Panc1 (cell line): ENCODE measurements around the gene PTGDR2. TPM values are rescaled to one million over a fixed set of nuclear protein-coding genes. Genes with fewer than 3 reads are reported as not detected.

ENCODE experiments used
- ATAC-seq: fragments of 200-7000 bp; cut with Tn5 transposase; 2 replicates; pipeline ENCODE4 v1.9.1; 2020; ENCODE audit warnings: mild to moderate bottlenecking, moderate library complexity
- BruUV-seq: library from RNA; stranded (reverse); fragments of 400-500 nt; replicated peaks from 2 replicates; lab custom pipeline; 2021; lab: Mats Ljungman, UMichigan
- CTCF ChIA-PET: fragments of 300-600 bp; sonication (Branson Sonifier 250); formaldehyde crosslinking; loops from one replicate; lab custom pipeline; 2022; ENCODE audit warnings: antibody characterized with exemption; lab: Charles Lee
- POLR2A ChIA-PET: fragments of 300-600 bp; sonication (Branson Sonifier 250); formaldehyde crosslinking; loops from one replicate; lab custom pipeline; 2022; ENCODE audit warnings: antibody characterized with exemption; lab: Charles Lee
- DNase-seq: peaks from one replicate; pipeline ENCODE4 v3.0.0-alpha.2; 2010; ENCODE audit warnings: low read depth, low spot score
- H3K27ac ChIP-seq: 2 replicates; pipeline ENCODE4 v1.5.1; 2011; ENCODE audit warnings: mild to moderate bottlenecking, low read length, inconsistent platforms
- H3K27me3 ChIP-seq: fragments of 200-500 bp; sonication (Bioruptor generic); 2 replicates; pipeline ENCODE4 v1.6.0; 2014; ENCODE audit warnings: low read length, inconsistent platforms; ENCODE audit not compliant: control insufficient read depth, insufficient read depth
- H3K36me3 ChIP-seq: fragments of 200-500 bp; sonication (Bioruptor generic); 2 replicates; pipeline ENCODE4 v1.5.1; 2014; ENCODE audit warnings: inconsistent platforms, mild to moderate bottlenecking, low read length, moderate library complexity; ENCODE audit not compliant: control insufficient read depth, insufficient read depth
- H3K4me1 ChIP-seq: 2 replicates; pipeline ENCODE4 v1.5.1; 2011; ENCODE audit warnings: inconsistent platforms, mild to moderate bottlenecking, low read length, moderate library complexity; ENCODE audit not compliant: control insufficient read depth, insufficient read depth
- H3K4me3 ChIP-seq, 2 experiments: 2 replicates each; pipeline ENCODE4 v1.5.1; 2011 to 2012; ENCODE audit warnings: low read depth in 2 of 2, low read length in 2 of 2, mild to moderate bottlenecking in 2 of 2, inconsistent platforms in 1 of 2, moderate library complexity in 1 of 2
- H3K9me3 ChIP-seq: fragments of 200-500 bp; sonication (Bioruptor generic); 2 replicates; pipeline ENCODE4 v1.5.1; 2014; ENCODE audit warnings: low read depth, mild to moderate bottlenecking, inconsistent platforms, low read length, moderate library complexity; ENCODE audit not compliant: control insufficient read depth, insufficient read depth
- POLR2AphosphoS5 ChIP-seq: IDR thresholded peaks from 2 replicates; pipeline ENCODE4 v1.6.1; 2012; ENCODE audit warnings: mild to moderate bottlenecking, low read depth, low read length, moderate library complexity
- SIN3A ChIP-seq: IDR thresholded peaks from 2 replicates; pipeline ENCODE4 v1.6.1; 2012; ENCODE audit warnings: low read depth, mild to moderate bottlenecking, low read length, moderate library complexity, borderline replicate concordance; ENCODE audit not compliant: insufficient read depth
- TCF7L2 ChIP-seq: IDR thresholded peaks from 2 replicates; pipeline ENCODE4 v1.6.1; 2011; ENCODE audit warnings: mild to moderate bottlenecking, low read depth, low read length, inconsistent platforms
- in situ Hi-C: cut with HindIII; loops from 2 replicates; pipeline ENCODE4 v1.10.0; 2016; ENCODE audit warnings: low sequenced_read_pairs, low pct_unique_long_range_greater_than_20kb
- intact Hi-C: fragments of 100-400 bp; cut with micrococcal nuclease; formaldehyde crosslinking; loops from one replicate; pipeline ENCODE4 v1.10.0; 2022; ENCODE audit not compliant: unreplicated experiment
- total RNA-seq: library from RNA; stranded (reverse); gene quantifications from one replicate; pipeline ENCODE4 v1.2.1, GENCODE V29; 2021; ENCODE audit not compliant: unreplicated experiment
- TF ChIP-seq, protein P1 (sequence below), 2 experiments: IDR thresholded peaks; 2 replicates each; pipeline ENCODE4 v1.6.1; 2011 to 2012; ENCODE audit warnings: low read depth in 2 of 2, control low read depth in 1 of 2, low read length in 1 of 2, mild to moderate bottlenecking in 1 of 2, moderate library complexity in 1 of 2; ENCODE audit not compliant: insufficient read depth in 1 of 2
- TF ChIP-seq, protein P2 (sequence below): fragments of 450-650 bp; IDR thresholded peaks from 2 replicates; pipeline ENCODE4 v1.5.1; 2017; ENCODE audit warnings: mild to moderate bottlenecking

Gene PTGDR2
- total RNA-seq, 1 experiment from 2014 or later, result not detected

DNA sequence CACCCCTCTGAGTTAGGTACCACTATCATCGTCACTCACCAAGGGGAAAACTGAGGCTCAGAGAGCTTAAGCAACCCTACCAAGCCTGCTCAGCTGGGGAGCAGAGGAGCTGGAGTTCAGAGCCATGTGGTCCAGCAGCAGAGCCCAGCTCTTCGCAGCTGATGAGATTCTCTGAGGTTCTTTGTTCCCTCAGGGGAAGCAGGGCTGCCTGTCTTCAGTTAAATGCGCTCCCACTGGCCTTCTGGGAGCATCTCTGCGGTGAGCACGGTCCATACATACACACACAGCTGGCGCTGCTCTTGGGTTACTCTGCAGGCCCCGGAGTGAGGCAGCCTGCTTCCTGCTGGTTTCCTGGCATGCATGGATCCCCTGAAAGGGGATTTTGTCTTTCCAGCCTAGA is 5.2 kb upstream of the PTGDR2 start:
- TF ChIP-seq, protein P1, sequence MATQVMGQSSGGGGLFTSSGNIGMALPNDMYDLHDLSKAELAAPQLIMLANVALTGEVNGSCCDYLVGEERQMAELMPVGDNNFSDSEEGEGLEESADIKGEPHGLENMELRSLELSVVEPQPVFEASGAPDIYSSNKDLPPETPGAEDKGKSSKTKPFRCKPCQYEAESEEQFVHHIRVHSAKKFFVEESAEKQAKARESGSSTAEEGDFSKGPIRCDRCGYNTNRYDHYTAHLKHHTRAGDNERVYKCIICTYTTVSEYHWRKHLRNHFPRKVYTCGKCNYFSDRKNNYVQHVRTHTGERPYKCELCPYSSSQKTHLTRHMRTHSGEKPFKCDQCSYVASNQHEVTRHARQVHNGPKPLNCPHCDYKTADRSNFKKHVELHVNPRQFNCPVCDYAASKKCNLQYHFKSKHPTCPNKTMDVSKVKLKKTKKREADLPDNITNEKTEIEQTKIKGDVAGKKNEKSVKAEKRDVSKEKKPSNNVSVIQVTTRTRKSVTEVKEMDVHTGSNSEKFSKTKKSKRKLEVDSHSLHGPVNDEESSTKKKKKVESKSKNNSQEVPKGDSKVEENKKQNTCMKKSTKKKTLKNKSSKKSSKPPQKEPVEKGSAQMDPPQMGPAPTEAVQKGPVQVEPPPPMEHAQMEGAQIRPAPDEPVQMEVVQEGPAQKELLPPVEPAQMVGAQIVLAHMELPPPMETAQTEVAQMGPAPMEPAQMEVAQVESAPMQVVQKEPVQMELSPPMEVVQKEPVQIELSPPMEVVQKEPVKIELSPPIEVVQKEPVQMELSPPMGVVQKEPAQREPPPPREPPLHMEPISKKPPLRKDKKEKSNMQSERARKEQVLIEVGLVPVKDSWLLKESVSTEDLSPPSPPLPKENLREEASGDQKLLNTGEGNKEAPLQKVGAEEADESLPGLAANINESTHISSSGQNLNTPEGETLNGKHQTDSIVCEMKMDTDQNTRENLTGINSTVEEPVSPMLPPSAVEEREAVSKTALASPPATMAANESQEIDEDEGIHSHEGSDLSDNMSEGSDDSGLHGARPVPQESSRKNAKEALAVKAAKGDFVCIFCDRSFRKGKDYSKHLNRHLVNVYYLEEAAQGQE (IDR thresholded peaks at IDR 0.05; ENCODE audit: insufficient read depth in 1 of 2, low read depth in 2 of 2, low read length in 1 of 2), result no peak
- no peak for TF ChIP-seq SIN3A
- TF ChIP-seq, protein P2, sequence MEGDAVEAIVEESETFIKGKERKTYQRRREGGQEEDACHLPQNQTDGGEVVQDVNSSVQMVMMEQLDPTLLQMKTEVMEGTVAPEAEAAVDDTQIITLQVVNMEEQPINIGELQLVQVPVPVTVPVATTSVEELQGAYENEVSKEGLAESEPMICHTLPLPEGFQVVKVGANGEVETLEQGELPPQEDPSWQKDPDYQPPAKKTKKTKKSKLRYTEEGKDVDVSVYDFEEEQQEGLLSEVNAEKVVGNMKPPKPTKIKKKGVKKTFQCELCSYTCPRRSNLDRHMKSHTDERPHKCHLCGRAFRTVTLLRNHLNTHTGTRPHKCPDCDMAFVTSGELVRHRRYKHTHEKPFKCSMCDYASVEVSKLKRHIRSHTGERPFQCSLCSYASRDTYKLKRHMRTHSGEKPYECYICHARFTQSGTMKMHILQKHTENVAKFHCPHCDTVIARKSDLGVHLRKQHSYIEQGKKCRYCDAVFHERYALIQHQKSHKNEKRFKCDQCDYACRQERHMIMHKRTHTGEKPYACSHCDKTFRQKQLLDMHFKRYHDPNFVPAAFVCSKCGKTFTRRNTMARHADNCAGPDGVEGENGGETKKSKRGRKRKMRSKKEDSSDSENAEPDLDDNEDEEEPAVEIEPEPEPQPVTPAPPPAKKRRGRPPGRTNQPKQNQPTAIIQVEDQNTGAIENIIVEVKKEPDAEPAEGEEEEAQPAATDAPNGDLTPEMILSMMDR, result no peak
- TF ChIP-seq TCF7L2, result no peak
- no peak for TF ChIP-seq POLR2AphosphoS5
- intact Hi-C loops (no loop called here), in situ Hi-C loops (no loop called here)
- Histone ChIP-seq H3K36me3 (no peaks in the 10 kb centered on the region), H3K27me3 (no peaks in the 10 kb centered on the region), H3K4me1 (no peaks in the 10 kb centered on the region), H3K9me3 (no peaks in the 10 kb centered on the region), H3K27ac (no peak overlapping the region), H3K4me3 (no peak overlapping the region)
- no TSS peak for BruUV-seq
- no peak for ATAC-seq
- ChIA-PET POLR2A (interaction anchor here (0.6 kb wide), 1 partner anchor 567 kb away, joined by 4 read pairs; no protein-coding TSS in a partner anchor), CTCF (no interaction called here)
- DNase-seq, result no peak

GRCh38 chr11:60859616-60860250 is 4.0 kb upstream of the PTGDR2 start:
- TF ChIP-seq, protein P2, result no peak
- no peak for TF ChIP-seq TCF7L2
- TF ChIP-seq POLR2AphosphoS5, result no peak
- TF ChIP-seq SIN3A, result no peak
- TF ChIP-seq, protein P1 (IDR thresholded peaks at IDR 0.05; ENCODE audit: insufficient read depth in 1 of 2, low read depth in 2 of 2, low read length in 1 of 2), result no peak
- CTCF ChIA-PET, result no interaction called here
- Histone ChIP-seq H3K4me3 (no peak overlapping the region), H3K4me1 (no peaks in the 10 kb centered on the region), H3K27ac (no peak overlapping the region), H3K36me3 (no peaks in the 10 kb centered on the region), H3K9me3 (no peaks in the 10 kb centered on the region), H3K27me3 (no peaks in the 10 kb centered on the region)
- ATAC-seq, result no peak
- in situ Hi-C loops (no loop called here), intact Hi-C loops (no loop called here)
- POLR2A ChIA-PET, result no interaction called here
- no TSS peak for BruUV-seq
- no peak for DNase-seq
